T-helper 22 cell (primary cell): ENCODE data around the gene XRCC6.
A peak's percentile ranks its signal among the peaks of the same experiment; 100 is the strongest.
"Not testable (repeated sequence)": the region's sequence is repeated elsewhere in the genome, so short reads cannot be mapped to it uniquely, and the experiment has no call there.

Experiments
- DNase-seq: peaks from one replicate; pipeline ENCODE4 v3.0.0-alpha.2; 2020; ENCODE audit warnings: low read depth

XRCC6 gene

GRCh38 chr22:41686890-41687289, 65.8 kb downstream of the XRCC6 start:
- not testable (repeated sequence) for DNase-seq

DNA sequence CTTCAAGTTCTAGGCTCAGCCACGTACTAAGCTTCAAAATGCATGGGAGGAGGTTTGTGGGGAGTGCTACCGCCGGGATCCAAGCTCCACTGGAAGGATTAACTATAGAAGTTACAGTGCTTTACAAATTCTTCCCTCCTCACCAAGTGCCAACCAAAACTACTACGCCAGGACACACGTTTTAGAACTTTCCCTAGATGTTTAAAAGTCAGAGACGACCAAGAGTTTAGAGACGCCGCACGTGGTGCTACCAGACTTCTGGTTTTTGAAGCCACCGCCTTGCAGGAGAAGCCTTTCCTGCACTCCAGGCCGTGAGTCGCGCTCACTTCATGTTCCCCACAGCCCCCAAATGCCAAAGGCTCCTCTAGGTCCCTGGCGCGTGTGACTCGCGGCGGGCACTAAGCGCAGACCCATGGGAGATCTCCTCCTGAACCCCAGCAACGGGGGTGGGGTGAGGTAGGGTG, 66.8 kb downstream of the XRCC6 start:
- no peak for DNase-seq

DNA sequence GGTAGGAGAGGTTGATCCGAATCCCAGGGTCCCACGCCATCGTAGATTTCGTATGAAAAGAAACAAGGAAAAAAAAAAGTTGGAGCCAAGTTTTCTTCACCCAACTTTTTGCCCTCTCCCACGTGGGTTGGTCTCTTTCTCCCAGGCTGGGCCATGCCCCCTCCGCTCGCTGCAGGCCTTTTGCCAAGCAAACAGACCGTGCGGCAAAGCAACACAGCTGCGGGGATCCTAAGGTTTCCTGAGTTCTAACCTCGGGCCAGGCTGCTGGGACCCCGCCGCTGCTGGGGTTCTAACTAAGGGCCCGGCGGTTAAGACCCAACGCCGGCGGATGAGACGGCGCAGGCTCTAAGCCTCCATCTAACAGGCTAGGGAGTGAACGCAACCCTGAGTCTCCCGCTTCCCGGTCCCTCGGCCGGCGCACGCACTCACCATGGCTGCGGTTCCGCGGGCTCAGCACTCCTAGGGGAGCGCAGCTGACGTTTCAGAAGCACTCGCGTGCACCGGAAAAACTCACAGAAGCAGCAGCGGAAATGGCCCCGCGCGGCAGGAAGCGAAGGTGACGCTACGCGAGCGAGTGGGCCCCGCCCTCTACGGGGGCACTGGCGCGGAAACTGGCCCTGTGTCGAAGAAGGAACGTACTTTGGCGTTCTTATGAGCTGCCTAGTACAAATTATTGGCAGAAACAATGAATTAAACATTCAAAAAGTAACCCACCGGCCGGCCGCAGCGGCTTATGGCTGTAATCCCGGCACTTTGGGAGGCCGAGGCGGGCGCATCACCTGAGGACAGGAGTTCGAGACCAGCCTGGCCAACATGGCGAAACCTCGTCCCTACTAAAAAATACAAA, 67.5 kb downstream of the XRCC6 start, which contains the start of gene SNU13:
Gene SNU13 (minus strand): TSS at position 503 of the 847 bp plus-strand sequence. CDS start 71 bp downstream, at position 432.
- peak; percentile 92 for DNase-seq

DNA sequence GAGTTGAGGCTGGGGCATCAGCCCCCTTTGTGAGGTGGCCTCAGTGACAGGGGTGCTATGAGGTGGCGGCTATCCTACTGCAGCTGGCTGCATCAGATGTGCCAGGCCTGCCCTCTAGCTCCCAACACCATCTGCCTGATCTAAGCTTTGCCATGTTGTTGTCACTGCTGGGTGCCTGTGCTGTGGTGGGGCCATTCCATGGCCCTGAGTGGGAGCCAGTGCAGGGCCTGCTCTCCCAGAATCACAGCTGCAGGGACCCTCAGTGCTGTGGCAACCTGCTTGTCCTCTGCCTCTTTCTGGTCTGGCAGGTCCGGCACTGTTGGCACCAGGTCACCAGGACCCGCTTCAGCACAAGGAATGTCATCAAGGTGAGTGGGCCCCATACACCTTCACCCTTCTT, 69.4 kb downstream of the XRCC6 start:
- no peak for DNase-seq

DNA sequence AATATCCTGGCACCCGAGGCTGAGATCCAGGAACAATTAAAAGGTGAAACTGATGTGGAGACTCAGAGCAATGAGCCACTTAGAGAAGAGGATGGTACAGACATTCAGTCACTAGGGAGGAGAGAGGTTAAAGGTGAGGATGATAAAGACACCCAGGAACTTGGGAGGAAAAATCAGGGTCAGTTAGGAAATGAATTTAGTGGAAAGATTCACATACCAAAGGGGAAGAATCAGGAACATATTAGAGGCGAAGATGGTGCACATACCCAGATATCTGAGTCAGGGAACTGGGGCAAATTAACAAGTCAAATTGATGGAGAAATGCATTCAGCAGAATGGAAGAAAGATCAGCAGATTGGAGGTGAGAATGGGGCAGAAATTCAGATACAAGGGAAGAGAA, 74.1 kb downstream of the XRCC6 start:
- DNase-seq, result no peak

GRCh38 chr22:41696703-41697102, 75.6 kb downstream of the XRCC6 start:
- no peak for DNase-seq

GRCh38 chr22:41697126-41697775, 76.2 kb downstream of the XRCC6 start:
- peak; percentile 69 for DNase-seq

DNA sequence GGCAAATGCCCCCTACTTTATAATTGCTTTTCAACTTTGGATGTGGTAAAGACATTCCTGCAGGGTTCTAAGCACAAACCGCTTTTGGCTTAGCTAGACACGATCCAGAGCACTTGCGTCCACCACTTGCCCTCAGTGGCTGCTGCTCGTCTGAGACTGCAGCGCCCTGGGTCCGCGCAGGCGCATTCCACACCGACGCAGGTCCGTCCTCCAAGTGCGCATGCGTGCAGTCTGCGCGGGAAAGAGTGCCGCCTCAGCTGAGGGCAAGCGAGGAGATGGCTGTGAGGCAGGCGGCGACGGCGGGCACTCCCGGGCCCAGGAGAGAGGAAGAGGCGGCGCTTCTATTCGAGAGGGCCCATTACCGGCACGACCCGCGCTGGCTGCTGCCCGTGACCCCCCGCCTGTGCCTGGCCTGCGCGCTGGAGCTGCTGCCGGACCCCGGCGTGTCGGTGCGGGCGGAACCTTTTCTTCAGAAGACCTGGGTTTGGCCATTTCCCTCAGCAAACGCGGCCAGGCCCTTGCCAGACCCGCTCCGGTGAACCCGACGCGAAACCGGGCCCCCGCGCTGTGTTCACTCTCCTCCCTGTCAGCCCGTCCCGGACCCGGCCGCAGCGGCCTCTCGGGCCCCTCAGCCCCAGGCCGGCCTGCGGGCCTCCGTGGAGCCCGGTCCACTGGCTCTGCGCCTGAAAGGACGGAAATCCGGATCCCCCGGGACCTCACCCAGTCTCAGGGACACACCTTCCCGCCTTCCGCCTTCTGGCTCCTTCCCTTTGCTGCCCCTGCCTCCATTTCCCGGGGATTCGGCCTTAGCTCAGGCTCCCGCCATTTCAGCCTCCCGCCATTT, 78.4 kb downstream of the XRCC6 start, which contains the start of gene MEI1:
Gene MEI1 (plus strand): TSS at position 240 of the 844 bp plus-strand sequence. CDS start 36 bp downstream, at position 276.
- peak; percentile 76 for DNase-seq

GRCh38 chr22:41700108-41700364, 78.9 kb downstream of the XRCC6 start:
- no peak for DNase-seq

GRCh38 chr22:41702763-41703162, 81.7 kb downstream of the XRCC6 start:
- no peak for DNase-seq

DNA sequence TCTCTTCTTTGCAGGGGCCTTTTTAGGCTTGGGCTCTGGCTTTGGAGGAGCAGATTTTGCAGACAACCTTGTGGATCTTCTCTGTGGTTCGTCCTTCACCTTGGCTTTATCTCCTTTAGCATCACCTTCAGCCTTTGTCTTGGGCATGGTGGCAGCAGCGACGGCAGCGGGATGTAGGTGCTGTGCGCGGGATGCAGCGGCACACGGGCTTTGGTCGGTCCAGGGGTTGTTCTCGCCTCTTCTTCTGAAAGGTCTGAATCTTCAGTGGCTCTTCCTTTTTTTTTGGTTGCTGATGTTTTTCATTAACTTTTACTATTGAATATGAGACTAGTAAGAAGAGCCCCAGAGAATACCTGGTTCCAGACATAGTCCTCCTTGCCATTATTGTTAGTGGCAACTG, 88.2 kb downstream of the XRCC6 start:
- no peak for DNase-seq

- DNase-seq, result no peak
Observed at GRCh38 chr22:41713004-41713403, 91.9 kb downstream of the XRCC6 start.
